NCI-H526 treated with DMSO at 0.1 percent for 48 hours (cell line): ENCODE data around the gene MYB.
A peak's percentile ranks its signal among the peaks of the same experiment; 100 is the strongest.
"Not testable (repeated sequence)": the region's sequence is repeated elsewhere in the genome, so short reads cannot be mapped to it uniquely, and the experiment has no call there.

Experiments used
- DNase-seq: peaks from one replicate; lab custom pipeline; 2025; lab: John Stamatoyannopoulos, UW

MYB gene

DNA sequence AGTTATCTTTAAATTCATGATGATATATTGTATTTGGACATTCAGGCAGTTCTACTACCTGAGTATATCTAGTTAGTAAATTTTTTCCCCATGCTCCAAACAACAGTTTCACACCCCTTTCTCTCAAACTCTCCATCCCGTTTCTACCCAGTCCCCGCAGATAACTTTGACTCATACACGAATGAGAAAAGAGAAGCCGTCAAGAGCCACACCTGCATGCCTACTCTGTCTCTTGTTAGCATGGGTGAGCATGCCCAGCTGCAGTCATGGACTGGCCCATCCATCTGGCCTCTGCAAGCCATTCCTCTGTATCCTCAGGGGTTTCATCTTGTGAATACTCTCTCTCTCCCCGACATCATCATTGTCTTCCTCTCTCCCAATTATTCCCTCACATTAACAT, 41.5 kb downstream of the MYB start:
- DNase-seq: no peak

DNA sequence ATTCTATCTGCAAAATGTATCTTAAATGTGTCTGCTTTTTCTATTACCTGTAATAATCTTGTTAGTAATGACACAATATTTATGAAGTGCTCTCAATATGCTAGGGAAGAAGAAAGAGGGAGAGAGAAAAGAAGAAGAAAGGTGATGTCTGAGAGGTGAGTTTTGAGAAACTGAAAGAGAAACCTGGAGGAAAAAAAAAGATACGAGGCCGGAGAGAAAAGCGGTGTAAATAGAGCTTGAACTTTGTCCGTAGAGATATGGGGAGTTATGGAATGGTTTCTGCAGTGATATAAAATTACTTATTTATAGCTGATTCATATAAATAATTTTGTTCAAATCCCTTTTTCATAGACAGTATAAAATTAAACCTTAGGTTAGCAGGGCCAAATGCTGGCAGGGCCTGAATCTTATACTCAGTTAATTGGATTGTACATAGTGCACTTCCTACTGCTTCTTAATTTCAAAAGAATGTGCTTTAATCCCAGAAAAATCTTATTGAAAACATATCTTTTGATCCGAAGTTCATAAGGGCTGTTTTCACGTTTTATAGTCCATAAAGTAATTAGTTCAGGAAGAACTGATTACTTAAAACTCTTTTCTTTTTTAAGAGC, 43.0 kb downstream of the MYB start:
- no peak for DNase-seq

DNA sequence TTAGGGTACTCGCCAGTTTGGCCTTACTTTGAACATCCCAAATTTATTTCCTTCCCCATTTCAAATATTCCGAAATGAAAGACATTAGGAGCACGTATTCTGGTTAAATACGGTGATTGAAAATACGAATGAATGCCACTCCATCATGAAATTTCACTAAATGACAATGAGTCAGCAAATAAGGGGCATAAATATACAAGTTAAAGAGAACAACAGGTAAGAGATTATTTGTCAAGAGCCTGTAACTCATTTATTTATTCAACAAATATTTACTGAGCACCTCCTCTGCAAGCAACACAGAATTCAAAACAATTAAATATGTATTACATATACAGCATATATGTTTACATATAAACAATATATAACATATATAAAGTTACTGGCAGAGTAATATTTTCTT, 44.8 kb downstream of the MYB start:
- no peak for DNase-seq

DNA sequence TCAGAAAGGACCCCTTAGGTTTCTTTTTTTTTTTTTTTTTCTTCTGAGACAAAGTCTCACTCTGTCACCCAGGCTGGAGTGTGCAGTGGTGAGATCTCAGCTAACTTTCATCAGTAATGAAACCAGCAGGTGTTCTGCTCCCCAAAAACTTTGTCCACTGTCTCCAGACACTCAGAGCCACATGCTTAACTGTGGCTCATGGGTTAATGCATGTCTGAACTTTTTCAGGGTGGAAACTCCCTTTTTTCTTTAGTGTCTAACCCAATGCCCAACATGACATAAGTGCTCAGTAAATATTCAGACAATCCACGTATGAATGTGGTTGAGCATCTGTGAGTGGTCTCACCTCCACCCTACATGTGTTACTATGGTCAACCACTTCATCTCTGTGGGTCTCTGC, 45.4 kb downstream of the MYB start:
- DNase-seq: no peak

DNA sequence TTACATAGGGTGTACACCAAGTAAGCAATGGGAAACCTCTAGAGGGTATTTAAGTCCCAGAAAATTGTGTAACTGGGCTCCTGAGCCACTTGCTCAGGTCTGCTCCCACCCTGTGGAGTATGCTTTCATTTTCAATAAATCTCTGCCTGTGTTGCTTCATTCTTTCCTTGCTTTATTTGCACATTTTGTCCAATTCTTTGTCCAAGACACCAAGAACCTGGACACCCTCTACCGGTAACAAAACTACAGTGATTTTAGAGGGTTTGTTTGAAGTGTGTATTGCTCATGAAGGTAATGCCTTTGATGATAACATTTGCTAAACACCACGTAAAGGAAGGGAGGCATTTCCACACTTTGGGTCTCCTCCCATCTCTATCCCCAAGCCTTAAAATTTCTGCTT, 46.2 kb downstream of the MYB start:
- DNase-seq: no peak

DNA sequence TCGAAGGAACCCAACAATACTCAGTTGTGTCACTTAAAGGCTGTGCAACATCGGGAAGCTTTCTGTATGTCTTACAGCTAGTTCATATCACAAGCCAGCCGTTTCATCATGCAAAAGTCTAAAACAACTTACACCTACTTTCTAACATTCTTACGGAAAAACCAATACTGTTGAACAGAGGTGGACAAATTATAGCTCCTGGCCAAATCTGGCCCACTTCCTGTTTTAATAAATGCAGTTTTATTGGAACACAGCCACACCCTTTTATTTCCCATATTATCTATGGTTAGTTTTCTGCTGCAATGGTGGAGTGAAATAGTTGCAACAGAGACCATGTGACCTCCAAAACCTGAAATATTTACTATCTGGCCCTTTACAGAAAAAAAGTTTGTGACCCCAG, 46.6 kb downstream of the MYB start:
- no peak for DNase-seq

DNA sequence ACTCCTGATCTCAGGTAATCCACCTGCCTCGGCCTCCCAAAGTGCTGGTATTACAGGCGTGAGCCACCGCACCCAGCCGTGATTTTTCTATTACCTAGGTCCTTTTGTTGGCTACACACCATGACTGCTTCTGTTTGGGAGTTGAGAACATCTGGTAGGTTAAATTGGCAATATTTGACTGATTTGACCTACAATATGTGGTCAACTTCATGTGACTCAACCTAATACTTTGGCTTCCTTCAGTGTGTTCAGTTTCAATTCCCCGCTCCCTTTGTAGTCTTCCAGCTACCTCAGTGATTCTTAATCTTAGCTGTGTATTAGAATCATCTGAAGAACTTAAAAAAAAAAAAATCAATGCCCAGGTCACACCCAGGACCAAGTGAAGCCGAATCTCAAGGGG, 47.4 kb downstream of the MYB start:
- DNase-seq: no peak

DNA sequence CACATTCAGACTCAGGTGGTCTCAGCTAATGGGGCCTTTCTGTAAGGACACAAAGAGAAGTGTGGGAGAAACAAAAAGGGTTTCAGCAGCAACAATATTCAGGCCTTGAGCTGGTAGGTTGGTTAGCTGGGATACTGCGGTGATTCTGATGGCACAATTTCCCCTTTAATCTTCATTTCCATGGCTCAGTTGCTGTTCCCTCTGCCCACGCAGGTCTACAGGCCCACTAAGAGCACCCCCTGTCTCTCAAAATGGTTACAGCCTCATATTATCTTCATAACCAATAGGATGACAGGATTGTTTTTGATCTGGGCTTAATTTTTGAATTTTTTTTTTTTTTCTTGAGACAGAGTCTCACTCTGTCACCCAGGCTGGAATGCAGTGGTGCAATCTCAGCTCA, 48.9 kb downstream of the MYB start:
- DNase-seq: no peak

DNA sequence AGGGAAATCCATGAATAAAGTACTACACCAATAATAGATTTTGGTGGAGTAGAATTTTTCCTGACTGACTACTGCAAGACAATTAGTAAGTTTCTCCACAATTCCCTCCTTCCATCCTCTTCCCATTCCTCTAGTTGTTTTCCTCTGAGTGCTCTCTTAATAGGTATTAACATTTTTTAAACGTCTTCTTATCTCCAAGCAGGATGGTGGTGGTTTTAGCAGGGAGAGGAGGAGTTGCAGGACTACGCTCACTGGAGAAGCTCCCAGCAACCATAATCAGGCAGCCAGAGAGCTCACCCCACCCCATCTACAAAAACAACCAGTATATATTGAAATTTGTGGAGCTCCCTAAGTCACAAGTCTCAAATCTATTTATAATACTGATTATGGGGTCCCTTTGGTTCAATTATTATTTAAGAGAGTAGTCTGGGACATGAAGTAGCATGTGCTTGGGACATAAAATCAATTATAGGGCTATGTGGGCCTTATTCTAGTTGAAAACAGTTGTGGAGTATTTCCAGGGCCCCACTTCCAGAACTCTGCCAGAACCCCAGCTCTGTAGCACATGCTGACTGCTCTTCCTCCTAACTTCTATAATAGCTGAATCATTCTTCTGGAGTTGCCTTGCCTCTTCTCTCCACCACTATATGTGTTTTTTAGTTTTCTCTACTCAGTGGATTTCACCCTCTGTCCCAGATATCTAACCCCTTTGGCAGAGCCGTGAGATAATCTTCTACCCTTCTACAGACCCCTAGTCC, 49.8 kb downstream of the MYB start:
- no peak for DNase-seq

DNA sequence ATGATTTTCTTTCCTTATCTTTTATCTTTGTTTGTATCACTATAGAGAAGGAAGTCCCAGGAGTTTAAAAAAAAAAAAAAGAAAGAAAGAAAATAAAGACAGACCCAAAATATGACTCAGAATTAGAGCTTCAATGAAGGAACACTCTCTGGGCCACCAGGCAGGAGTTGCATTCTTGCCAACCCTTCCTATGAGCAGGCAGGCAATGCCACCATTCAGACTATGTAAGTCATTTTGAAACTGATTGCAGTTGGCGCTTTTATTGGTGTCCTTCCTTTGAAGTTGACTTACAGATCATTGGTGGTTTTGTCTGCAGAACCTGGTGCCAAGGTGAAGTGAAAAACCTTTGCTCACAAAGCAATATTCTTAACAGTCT, 50.3 kb downstream of the MYB start:
- DNase-seq: no peak

DNA sequence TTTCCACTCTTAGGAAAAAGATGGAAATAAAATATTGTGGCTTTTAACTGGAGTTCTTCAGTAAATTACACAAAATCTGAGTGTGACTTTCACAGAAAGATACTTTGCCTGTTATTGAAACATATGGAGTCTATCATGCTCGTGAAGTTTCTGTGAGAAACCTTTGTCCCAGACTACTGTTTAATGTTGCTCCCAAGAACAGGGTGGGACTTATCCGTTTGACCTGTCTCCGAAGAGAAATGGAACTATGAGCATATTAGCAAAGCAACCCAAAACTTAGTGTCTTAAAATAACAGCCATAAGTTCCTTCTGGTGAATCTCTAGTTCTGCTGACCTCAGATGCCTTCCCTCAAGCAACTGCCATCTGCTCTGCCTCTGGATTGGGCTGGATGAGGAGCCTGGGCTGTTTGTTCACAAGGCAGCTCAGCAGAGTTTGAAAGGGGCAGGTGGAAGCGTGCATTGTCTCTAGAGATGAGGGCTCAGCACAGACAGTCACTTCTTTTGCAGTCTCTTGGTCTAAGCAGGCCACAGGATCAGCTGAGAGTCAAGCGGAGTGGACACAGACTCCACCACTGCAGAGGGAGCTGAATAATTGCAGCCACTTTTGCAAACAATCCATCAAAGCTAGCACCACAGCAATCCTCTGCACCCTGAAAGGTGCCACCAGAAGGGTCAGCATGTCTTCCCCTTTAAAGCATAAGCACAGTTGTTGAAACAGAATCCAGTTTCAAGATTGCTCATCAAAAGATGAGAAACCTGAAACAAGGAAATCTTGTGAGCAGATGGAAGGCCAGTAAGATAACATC, 52.8 kb downstream of the MYB start:
- no peak for DNase-seq

DNA sequence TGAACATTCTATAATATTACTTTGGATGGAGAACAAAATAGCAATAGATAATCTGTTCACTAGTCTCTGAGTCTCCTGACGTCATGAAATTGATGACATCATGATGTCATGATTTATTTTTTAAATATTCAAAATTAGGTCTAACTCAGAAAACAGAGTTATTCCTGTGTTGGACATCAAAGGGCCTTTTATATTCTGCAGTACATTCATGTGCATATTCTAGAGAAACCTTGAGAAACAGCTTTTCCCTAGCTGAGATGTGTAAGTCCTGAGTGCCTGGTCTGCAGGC, 53.3 kb downstream of the MYB start:
- no peak for DNase-seq

DNA sequence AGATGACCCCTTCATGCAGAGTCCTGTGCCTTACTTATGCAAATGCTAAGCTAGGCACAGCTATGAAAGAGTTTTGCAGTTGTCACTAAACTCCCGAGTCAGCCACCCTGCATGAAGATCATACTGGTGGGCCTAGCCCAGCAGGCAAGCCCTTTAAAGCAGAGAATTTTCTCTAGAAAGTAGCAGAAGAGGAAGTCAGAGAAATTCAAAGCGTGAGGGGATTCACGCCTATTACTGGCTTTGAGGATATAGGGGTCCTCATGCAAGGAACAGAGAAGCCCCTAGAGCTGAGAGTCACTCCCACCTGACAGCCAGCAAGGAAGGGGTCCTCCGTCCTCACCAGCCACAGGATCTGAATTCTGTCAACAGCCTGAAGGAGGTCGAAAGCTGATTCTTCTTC, 54.6 kb downstream of the MYB start:
- no peak for DNase-seq

DNA sequence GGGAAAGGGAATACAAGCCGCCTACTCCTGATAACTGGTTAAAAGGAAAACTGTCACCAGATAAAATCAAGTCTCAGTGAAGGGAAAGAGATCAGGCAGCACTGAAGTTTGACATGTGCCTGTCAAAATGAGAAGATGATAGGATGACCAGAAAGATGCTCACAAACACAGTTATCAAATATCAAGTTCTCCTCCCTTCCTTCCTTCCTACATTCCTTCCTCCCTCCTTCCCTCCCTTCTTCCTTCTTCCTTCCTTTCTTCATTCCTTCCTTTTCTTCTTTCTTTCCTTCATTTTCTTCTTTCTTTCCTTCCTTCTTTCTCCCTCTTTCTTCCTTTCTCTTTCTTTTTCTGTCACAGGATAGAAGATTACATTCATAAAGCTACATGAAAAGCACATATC, 55.2 kb downstream of the MYB start:
- DNase-seq: no peak

DNA sequence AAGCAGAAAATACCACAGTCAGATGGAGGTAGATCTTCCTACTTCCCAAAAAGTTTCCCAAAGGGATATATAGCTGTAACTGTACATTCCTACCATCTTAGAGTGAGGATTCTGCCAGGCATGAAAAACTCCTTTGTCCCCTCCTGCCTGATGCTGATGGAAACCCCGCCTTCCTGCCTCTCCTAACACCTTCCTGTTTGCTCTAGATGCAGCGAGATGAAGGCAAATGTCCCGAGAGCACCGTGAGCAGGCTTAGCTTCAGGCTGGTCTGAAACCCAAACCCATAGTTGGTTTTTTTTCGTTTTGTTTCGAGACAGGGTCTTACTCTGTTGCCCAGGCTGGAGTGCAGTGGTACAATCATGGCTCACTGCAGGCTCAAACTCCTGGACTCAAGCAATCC, 55.6 kb downstream of the MYB start:
- no peak for DNase-seq

DNA sequence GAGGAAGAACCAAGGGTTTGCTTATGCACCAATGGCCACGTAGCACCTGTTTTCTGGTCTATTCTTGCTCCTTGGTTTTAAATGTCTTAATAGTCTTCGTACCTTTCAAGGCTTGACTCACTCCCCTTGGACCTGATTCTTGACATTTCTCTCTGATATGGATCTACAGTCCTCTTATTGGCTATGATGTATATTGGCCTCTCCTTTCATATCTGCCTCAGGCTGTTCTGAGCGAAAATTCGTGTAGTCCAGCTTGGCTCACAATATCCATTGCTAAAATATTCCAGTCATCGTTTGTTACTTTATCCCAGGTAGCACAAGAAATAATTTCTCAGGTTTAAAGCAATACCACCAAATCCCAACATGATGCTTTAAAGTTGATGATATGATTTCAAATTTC, 59.6 kb downstream of the MYB start:
- no peak for DNase-seq

DNA sequence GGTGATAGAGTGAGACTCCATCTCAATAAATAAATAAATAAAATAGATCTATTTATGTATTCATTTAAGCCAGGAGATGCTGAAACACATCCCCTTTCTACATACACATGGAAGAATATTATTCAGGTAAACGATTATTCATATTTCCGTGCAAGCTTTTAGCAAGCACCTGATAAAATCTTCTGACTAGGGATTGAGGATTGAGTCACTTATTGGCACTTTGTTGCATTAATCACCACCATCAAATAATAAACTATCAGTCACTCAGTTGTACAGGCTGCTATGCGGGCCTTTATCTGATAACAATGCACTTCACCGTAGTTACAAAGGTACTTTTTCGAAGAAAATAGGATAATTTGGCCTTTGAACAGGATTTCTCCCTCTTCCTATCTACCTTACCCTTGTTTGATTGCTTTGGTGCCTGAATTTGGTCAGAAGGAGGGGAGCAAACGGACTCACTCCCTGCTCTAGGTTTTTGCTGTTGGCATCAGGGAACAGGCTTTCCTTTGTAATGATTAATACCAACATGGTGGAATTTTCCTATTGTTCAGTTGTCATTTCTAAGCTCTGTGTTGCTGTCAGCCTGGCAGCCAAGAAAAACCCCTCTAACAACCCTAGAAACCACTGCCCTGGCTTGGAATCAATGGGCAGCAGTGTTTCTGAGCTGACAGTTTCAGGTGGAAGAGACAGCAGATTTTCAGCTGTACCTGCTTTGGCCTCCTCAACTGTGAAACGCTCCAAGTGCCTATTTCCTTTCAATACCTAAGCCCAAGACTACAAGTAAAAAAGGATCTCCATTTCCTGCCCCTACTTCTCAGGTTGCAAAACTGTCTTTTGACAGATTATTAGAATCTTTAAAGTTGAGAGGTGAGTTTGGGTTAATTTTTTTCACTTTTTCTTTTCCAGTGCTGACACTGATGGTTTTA, 63.0 kb downstream of the MYB start:
- DNase-seq: no peak

DNA sequence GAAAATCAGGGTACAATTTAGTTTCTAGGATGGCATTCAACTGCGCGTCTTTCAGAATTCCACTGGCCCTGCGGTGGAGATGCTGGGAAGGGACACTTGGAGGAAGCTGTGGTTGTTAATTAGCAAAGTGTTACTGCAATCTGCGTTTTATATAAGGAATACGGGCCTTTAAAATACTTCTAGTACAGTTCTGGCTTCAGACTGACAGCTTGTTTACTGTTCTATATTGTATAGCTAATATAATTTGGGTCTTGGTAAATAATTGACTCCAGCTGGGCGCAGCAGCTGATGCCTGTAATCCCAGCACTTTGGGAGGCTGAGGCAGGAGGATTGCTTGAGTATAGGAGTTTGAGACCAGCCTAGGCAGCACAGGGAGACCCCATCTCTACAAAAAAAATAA, 63.7 kb downstream of the MYB start:
- no peak for DNase-seq

DNA sequence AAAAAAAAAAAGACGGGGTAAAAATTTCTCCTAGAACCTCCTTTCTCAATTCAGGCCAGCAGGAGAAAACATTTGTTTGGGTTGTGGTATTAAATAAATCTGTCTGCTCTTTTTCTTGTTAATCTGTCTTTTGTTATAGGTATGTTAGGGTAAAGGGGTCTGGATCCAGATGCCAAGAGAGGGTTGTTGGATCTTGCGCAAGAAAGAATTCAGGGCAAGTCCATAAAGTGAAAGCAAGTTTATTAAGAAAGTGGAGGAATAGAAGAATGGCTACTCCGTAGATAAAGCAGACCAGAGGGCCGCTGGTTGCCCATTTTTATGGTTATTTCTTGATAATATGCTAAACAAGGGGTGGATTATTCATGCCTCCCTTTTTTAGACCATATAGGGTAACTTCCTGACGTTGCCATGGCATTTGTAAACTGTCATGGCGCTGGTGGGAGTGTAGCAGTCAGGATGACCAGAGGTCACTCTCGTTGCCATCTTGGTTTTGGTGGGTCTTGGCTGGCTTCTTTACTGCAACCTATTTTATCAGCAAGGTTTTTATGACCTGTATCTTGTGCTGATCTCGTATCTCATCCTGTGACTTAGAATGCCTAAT, 65.4 kb downstream of the MYB start:
- DNase-seq: not testable (repeated sequence)

DNA sequence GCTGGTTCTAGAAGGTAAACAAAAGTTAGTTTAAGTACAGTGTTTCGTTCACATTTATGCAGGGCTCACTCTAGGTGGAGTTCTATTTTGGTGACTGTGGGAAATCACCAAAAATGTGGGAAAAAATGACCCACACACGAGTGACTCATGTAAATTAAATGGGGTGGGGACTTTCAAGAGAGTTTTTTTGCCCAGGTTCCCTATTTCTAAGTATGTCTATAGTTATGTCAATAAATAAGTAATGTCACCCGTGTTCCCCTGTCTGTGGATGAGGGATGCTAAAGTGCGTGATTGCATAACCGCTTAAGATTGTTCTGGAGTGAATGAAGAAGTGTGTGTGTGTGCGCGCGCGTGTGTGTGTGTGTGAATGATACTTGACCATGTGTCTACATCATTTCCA, 69.1 kb downstream of the MYB start:
- no peak for DNase-seq

DNA sequence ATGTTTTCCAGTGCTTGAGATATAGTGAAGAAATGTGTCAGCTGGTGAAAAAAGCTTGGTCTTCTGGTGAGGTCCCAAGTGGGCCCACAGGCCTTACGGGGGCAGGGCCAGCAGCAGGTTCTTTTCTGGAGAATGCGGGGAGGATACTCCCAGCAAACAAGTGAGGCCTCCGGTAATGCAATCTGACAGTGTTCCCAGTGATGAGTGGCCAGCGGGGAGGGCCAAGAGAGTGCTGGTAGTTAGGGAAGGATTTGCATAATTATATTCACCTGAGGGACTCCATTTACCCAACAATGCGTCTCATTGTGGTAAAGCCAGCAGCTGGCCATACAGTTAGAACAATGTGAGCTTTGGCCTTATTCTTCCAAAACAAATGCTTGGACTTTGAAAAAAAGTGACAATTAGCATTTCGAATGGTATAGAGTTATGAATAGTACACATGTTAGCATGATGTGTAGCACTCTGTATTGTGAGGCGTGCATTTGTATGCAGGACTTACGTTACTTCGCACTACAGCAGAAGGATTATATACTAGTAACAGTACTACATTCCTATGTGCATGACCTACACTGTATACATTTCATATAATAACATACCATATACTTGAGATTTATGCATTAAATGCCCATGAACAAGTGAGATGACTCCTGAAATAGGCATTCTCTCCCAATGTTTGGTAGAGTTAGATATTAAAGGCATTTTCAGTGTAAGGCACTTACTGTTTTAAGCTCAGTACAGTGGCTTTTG, 69.8 kb downstream of the MYB start:
- DNase-seq: peak; percentile 100
